Hematopoietic multipotent progenitor cell (in vitro differentiated cells): ENCODE results near the gene TLR3. TPM values are rescaled to one million over a fixed set of nuclear protein-coding genes. Genes with fewer than 3 reads are reported as not detected.
"Not testable (repeated sequence)": the region's sequence is repeated elsewhere in the genome, so short reads cannot be mapped to it uniquely, and the experiment has no call there.

Source experiments
- DNase-seq, 3 donors: peaks; one replicate each; pipeline ENCODE4 v3.0.0-alpha.2; 2011 to 2015; ENCODE audit warnings: low read depth in 2 of 3, low spot score in 2 of 3
- total RNA-seq: library from RNA; depleted of rRNA; stranded (reverse); fragments of >200 nt; gene quantifications from one replicate; pipeline ENCODE4 v1.2.3, GENCODE V29; 2012

Gene TLR3
- total RNA-seq = 3.2 TPM

GRCh38 chr4:186068581-186069348 lies at the start of gene TLR3:
TLR3 (plus strand) TSS chr4:186069156; CDS start chr4:186076620, 7,464 bp downstream.
- peak in 1 of 3 donors; percentile 53 for DNase-seq

- no peak for DNase-seq
Measured at GRCh38 chr4:186019269-186019668, 49.7 kb upstream of the TLR3 start.

GRCh38 chr4:186020106-186020792 lies 48.7 kb upstream of the TLR3 start:
- DNase-seq = no peak

GRCh38 chr4:186020793-186021407 lies 48.1 kb upstream of the TLR3 start:
- DNase-seq = no peak

- DNase-seq = peak in 2 of 3 donors; percentile 9 to 51
Measured at GRCh38 chr4:186021461-186022167, 47.3 kb upstream of the TLR3 start.

- DNase-seq = no peak
Measured at GRCh38 chr4:186023975-186024374, 45.0 kb upstream of the TLR3 start.

GRCh38 chr4:186024637-186025407 lies 44.1 kb upstream of the TLR3 start:
- no peak for DNase-seq

GRCh38 chr4:186025408-186025690 lies 43.6 kb upstream of the TLR3 start:
- no peak for DNase-seq

- no peak for DNase-seq
Measured at GRCh38 chr4:186027405-186027804, 41.6 kb upstream of the TLR3 start.

GRCh38 chr4:186029571-186030398 lies 39.2 kb upstream of the TLR3 start:
- no peak for DNase-seq

GRCh38 chr4:186030399-186030775 lies 38.6 kb upstream of the TLR3 start:
- DNase-seq = no peak

GRCh38 chr4:186030795-186031194 lies 38.2 kb upstream of the TLR3 start:
- DNase-seq = no peak

- peak in 1 of 3 donors; percentile 15 for DNase-seq
Measured at GRCh38 chr4:186032259-186032658, 36.7 kb upstream of the TLR3 start.

GRCh38 chr4:186033027-186033426 lies 35.9 kb upstream of the TLR3 start:
- DNase-seq = no peak

GRCh38 chr4:186034613-186035012 lies 34.3 kb upstream of the TLR3 start:
- DNase-seq = not testable (repeated sequence)

- DNase-seq = no peak
Measured at GRCh38 chr4:186036976-186037581, 31.9 kb upstream of the TLR3 start.

- peak in 2 of 3 donors; percentile 50 to 77 for DNase-seq
Measured at GRCh38 chr4:186037692-186038658, 31.0 kb upstream of the TLR3 start.

- no peak for DNase-seq
Measured at GRCh38 chr4:186039697-186040096, 29.3 kb upstream of the TLR3 start.
